BE2C (cell line): Measurements from ENCODE around the gene RPS25.
"Not testable (repeated sequence)": the region's sequence is repeated elsewhere in the genome, so short reads cannot be mapped to it uniquely, and the experiment has no call there.

Source experiments
- DNase-seq: peaks from one replicate; pipeline ENCODE4 v3.0.0-alpha.2; 2020
- H3K27me3 ChIP-seq: fragments of 250-450 bp; sonication (Bioruptor Pico); 2 replicates; pipeline ENCODE4 v1.5.1; 2020; ENCODE audit warnings: mild to moderate bottlenecking
- H3K36me3 ChIP-seq: fragments of 250-450 bp; sonication (Bioruptor Pico); 2 replicates; pipeline ENCODE4 v1.5.1; 2020; ENCODE audit warnings: mild to moderate bottlenecking
- H3K4me1 ChIP-seq: fragments of 250-450 bp; sonication (Bioruptor Pico); 2 replicates; pipeline ENCODE4 v1.5.1; 2020
- H3K4me3 ChIP-seq: 2 replicates; pipeline ENCODE4 v1.5.1; 2011; ENCODE audit warnings: low read depth, low read length
- H3K9me3 ChIP-seq: fragments of 250-450 bp; sonication (Bioruptor Pico); 2 replicates; pipeline ENCODE4 v1.5.1; 2020
- TF ChIP-seq, protein P1 (sequence below): IDR thresholded peaks from 2 replicates; pipeline ENCODE4 v1.5.1; 2012; ENCODE audit warnings: mild to moderate bottlenecking, low read depth, low read length

Gene RPS25

DNA sequence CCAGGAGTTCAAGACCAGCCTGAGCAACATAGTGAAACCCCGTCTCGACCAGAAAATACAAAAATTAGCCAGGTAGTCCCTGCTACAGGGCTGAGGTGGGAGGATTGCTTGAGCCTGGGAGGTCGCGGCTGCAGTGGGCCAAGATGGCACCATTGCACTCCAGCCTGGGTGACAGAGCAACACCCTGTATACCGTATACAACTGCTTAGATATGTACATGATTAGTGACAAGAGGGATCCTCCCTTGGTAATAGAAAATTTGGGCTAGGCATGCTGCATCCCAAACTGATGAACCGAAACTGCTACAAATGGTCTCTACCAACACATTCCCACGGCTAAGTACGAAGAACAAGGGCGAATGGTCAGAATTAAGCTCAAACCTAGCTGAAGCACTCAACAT, 24.8 kb upstream of the RPS25 start:
- H3K9me3 ChIP-seq = no peaks in the 10 kb centered on the region
- peaks cover 21% of the 10 kb centered on the region for H3K36me3 ChIP-seq
- H3K4me1 ChIP-seq = no peaks in the 10 kb centered on the region
- H3K27me3 ChIP-seq = no peaks in the 10 kb centered on the region
- no peak for DNase-seq
- H3K4me3 ChIP-seq = no peak overlapping the region
- TF ChIP-seq, protein P1, sequence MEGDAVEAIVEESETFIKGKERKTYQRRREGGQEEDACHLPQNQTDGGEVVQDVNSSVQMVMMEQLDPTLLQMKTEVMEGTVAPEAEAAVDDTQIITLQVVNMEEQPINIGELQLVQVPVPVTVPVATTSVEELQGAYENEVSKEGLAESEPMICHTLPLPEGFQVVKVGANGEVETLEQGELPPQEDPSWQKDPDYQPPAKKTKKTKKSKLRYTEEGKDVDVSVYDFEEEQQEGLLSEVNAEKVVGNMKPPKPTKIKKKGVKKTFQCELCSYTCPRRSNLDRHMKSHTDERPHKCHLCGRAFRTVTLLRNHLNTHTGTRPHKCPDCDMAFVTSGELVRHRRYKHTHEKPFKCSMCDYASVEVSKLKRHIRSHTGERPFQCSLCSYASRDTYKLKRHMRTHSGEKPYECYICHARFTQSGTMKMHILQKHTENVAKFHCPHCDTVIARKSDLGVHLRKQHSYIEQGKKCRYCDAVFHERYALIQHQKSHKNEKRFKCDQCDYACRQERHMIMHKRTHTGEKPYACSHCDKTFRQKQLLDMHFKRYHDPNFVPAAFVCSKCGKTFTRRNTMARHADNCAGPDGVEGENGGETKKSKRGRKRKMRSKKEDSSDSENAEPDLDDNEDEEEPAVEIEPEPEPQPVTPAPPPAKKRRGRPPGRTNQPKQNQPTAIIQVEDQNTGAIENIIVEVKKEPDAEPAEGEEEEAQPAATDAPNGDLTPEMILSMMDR = no peak

DNA sequence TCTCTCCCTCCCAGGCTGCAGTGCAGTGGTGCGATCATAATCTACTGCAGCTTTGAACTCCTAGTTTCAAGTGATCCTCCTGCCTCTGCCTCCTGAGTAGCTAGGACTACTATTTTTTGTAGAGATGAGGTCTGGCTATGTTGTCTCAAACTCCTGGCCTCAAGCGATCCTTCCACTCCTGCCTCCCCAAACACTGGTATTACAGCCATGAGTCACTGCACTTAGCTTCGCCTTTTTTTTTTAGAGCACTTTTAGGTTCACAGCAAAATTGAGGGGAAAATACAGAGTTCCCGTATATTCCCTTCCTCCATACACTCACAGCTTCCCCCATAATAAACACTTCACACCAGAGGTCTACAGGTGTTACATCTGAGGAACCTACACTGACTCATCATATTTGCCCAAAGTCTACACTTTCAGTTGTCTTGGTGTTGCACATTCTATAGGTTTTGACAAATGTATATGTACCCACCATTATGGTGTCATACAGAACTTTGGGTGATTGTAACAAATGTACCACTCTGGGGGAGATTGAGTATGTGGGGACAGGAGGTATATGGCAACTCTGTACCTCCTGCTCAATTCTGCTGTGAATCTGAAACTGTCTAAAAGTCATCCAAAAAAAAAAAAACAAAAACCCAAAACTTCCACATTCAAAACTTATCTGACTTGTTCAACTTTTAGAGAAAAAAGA, 23.8 kb upstream of the RPS25 start:
- DNase-seq = no peak
- no peaks in the 10 kb centered on the region for H3K4me1 ChIP-seq
- no peaks in the 10 kb centered on the region for H3K27me3 ChIP-seq
- no peak overlapping the region for H3K4me3 ChIP-seq
- TF ChIP-seq, protein P1 = no peak
- H3K9me3 ChIP-seq = no peaks in the 10 kb centered on the region
- H3K36me3 ChIP-seq = peaks cover 11% of the 10 kb centered on the region

DNA sequence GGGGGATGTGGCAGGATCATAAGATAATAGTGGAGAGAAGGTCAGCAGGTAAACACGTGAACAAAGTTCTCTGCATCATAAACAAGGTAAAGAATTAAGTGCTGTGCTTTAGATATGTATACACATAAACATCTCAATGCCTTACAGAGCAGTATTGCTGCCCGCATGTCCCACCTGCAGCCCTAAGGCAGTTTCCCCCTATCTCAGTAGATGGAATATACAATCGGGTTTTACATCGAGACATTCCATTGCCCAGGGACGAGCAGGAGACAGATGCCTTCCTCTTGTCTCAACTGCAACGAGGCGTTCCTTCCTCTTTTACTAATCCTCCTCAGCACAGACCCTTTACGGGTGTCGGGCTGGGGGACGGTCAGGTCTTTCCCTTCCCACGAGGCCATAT, 21.3 kb upstream of the RPS25 start:
- not testable (repeated sequence) for H3K4me3 ChIP-seq, H3K27me3 ChIP-seq, H3K9me3 ChIP-seq, H3K36me3 ChIP-seq, H3K4me1 ChIP-seq, DNase-seq

DNA sequence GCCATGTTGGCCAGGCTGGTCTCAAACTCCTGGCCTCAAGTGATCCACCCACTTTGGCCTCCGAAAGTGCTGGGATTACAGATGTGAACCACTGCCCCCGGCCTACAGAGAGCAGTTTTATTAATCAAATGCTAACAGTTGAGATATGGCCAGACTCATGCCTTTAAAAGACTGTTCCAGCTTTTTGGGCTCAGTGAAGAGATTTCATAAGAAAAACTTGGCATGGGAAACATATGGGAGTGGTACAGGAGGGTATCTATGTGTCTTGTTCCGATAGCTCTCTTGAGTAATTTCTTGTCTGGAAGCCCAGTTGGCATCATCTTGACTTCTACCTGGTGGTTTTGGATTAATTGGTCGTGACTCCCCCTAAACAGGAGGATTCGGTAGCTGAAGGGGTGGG, 20.7 kb upstream of the RPS25 start:
- no peak overlapping the region for H3K4me3 ChIP-seq
- no peak for DNase-seq
- TF ChIP-seq, protein P1 = no peak
- H3K4me1 ChIP-seq = no peaks in the 10 kb centered on the region
- no peaks in the 10 kb centered on the region for H3K27me3 ChIP-seq
- H3K9me3 ChIP-seq = no peaks in the 10 kb centered on the region
- no peaks in the 10 kb centered on the region for H3K36me3 ChIP-seq

DNA sequence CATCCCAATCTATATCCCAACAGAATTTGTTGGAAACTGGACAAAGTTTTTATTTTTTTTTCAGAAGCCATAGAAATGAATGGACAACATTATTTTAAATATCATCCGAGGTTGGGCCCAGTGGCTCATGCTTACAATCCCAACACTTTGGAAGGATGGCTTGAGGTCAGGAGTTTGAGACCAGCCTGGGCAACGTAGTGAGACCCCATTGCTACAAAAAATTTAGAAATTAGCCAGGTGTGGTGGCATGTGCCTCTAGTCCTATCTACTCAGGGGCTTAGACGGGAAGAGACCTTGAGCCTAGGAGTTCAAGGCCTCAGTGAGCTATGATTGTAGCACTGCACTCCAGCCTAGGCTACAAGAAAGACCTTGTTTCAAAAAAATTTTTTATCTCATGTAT, 16.7 kb upstream of the RPS25 start:
- no peaks in the 10 kb centered on the region for H3K27me3 ChIP-seq
- H3K4me1 ChIP-seq = no peaks in the 10 kb centered on the region
- H3K4me3 ChIP-seq = no peak overlapping the region
- no peaks in the 10 kb centered on the region for H3K9me3 ChIP-seq
- TF ChIP-seq, protein P1 = no peak
- H3K36me3 ChIP-seq = no peaks in the 10 kb centered on the region
- no peak for DNase-seq

DNA sequence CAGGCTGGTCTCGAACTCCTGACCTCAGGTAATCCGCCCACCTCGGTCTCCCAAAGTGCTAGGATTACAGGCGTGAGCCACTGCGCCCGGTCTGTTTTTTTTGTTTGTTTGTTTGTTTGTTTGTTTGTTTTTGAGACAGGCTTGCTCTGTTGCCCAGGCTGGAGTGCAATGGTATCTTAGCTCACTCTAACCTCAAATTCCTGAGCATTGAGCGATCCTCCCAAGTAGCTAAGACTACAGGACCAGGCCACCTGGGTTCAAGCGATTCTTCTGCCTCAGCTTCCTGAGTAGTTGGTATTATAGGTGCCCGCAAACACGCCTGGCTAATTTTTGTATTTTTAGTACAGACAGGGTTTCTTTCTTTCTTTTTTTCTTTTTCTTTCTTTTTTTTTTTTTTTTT, 15.3 kb upstream of the RPS25 start:
- H3K9me3 ChIP-seq, DNase-seq, H3K36me3 ChIP-seq, H3K4me1 ChIP-seq, H3K27me3 ChIP-seq, H3K4me3 ChIP-seq: not testable (repeated sequence)

DNA sequence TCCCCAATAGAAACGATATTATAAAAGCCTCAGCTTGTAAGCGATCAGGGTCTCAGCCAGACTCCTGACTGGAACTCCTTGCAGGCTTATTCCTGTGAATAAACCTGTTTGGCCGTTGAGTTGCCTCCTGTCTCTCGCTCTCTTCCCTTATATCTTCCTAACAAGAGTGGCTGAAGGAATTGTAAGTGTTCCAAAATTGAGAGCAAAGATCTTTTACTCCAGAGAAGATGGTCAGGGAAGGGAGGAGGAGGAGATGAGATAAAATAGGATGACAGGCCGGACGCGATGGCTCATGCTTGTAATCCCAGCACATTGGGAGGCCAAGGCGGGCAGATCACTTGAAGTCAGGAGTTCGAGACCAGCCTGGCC, 13.8 kb upstream of the RPS25 start:
- Histone ChIP-seq H3K4me1 (no peaks in the 10 kb centered on the region), H3K4me3 (no peak overlapping the region), H3K27me3 (no peaks in the 10 kb centered on the region), H3K9me3 (no peaks in the 10 kb centered on the region), H3K36me3 (0 out of 2 replicates have a peak, but pooled peaks cover 4% of the 10 kb centered on the region)
- DNase-seq = no peak
- TF ChIP-seq, protein P1 = no peak
